Measurements from ENCODE around the gene HNRNPH3.

HNRNPH3 gene

GRCh38 chr10:68332259-68333057, 594 bp downstream of the HNRNPH3 start, which contains the start of gene PBLD:
Gene PBLD, minus strand, starts transcription at chr10:68332928. Its CDS starts 26,084 bp downstream, at chr10:68306844.
- peaks cover 46% of the 10 kb centered on the region for H3K36me3 ChIP-seq (ENCODE audit: insufficient read depth, low read length)
- TF ChIP-seq CTCF (IDR thresholded peaks at IDR 0.05; ENCODE audit: low read length) (peak; percentile 66), EZH2 (IDR thresholded peaks at IDR 0.05; ENCODE audit: borderline replicate concordance, low read length) (no peak)

GRCh38 chr10:68333058-68333395, 1.2 kb downstream of the HNRNPH3 start:
- Histone ChIP-seq H3K36me3 (ENCODE audit: insufficient read depth, low read length) (peaks cover 52% of the 10 kb centered on the region), H3K79me2 (ENCODE audit: insufficient read depth, low read length) (peaks cover 61% of the 10 kb centered on the region), H3K4me2 (ENCODE audit: low read length) (peak overlapping the region; percentile 89), H3K27ac (ENCODE audit: low read depth, low read length, poor library complexity, severe bottlenecking) (peak overlapping the region; percentile 96), H4K20me1 (ENCODE audit: insufficient read depth, low read length) (0 out of 2 replicates have a peak, but pooled peaks cover 7% of the 10 kb centered on the region), H3K9ac (ENCODE audit: low read length) (peak overlapping the region; percentile 95), H3K9me3 (ENCODE audit: low read length) (no peaks in the 10 kb centered on the region), H3K27me3 (ENCODE audit: insufficient read depth, low read length) (no peaks in the 10 kb centered on the region), H2AFZ (ENCODE audit: low read length) (no peak overlapping the region), H3F3A (ENCODE audit: insufficient read depth, low read length) (no peaks in the 10 kb centered on the region), H3K9me2 (ENCODE audit: low read depth, low read length) (no peaks in the 10 kb centered on the region), H3K4me3 (ENCODE audit: low read depth, low read length, poor library complexity, severe bottlenecking) (peak overlapping the region; percentile 91), H3K4me1 (ENCODE audit: insufficient read depth, low read length, severe bottlenecking) (peaks cover 72% of the 10 kb centered on the region)
- TF ChIP-seq EZH2 (IDR thresholded peaks at IDR 0.05; ENCODE audit: borderline replicate concordance, low read length) (no peak), CTCF (IDR thresholded peaks at IDR 0.05; ENCODE audit: low read length) (no peak)

More at GRCh38 chr10:68332259-68333057, 594 bp downstream of the HNRNPH3 start, which contains the start of gene PBLD:
- H4K20me1 ChIP-seq (ENCODE audit: insufficient read depth, low read length), result 0 out of 2 replicates have a peak, but pooled peaks cover 4% of the 10 kb centered on the region
- peak within 1 kb of the TSS; percentile 96 for H3K27ac ChIP-seq (ENCODE audit: low read depth, low read length, poor library complexity, severe bottlenecking)
- peak within 1 kb of the TSS; percentile 95 for H3K9ac ChIP-seq (ENCODE audit: low read length)
- no peaks in the 10 kb centered on the region for H3F3A ChIP-seq (ENCODE audit: insufficient read depth, low read length)
- H3K9me2 ChIP-seq (ENCODE audit: low read depth, low read length), result no peaks in the 10 kb centered on the region
- no peaks in the 10 kb centered on the region for H3K9me3 ChIP-seq (ENCODE audit: low read length)
- H3K27me3 ChIP-seq (ENCODE audit: insufficient read depth, low read length), result no peaks in the 10 kb centered on the region
- H2AFZ ChIP-seq (ENCODE audit: low read length), result no peak within 1 kb of the TSS
- H3K4me3 ChIP-seq (ENCODE audit: low read depth, low read length, poor library complexity, severe bottlenecking), result peak within 1 kb of the TSS; percentile 91
- peaks cover 72% of the 10 kb centered on the region for H3K4me1 ChIP-seq (ENCODE audit: insufficient read depth, low read length, severe bottlenecking)
- peak within 1 kb of the TSS; percentile 89 for H3K4me2 ChIP-seq (ENCODE audit: low read length)
- H3K79me2 ChIP-seq (ENCODE audit: insufficient read depth, low read length), result peaks cover 55% of the 10 kb centered on the region

GRCh38 chr10:68333440-68334431, 1.9 kb downstream of the HNRNPH3 start:
- no peaks in the 10 kb centered on the region for H3K9me2 ChIP-seq (ENCODE audit: low read depth, low read length)
- peak overlapping the region; percentile 91 for H3K4me3 ChIP-seq (ENCODE audit: low read depth, low read length, poor library complexity, severe bottlenecking)
- H3K9me3 ChIP-seq (ENCODE audit: low read length), result no peaks in the 10 kb centered on the region
- TF ChIP-seq CTCF (IDR thresholded peaks at IDR 0.05; ENCODE audit: low read length) (no peak), EZH2 (IDR thresholded peaks at IDR 0.05; ENCODE audit: borderline replicate concordance, low read length) (no peak)
- H3K4me1 ChIP-seq (ENCODE audit: insufficient read depth, low read length, severe bottlenecking), result peaks cover 65% of the 10 kb centered on the region
- H2AFZ ChIP-seq (ENCODE audit: low read length), result no peak overlapping the region
- H3K27me3 ChIP-seq (ENCODE audit: insufficient read depth, low read length), result no peaks in the 10 kb centered on the region
- peaks cover 68% of the 10 kb centered on the region for H3K79me2 ChIP-seq (ENCODE audit: insufficient read depth, low read length)
- peaks cover 59% of the 10 kb centered on the region for H3K36me3 ChIP-seq (ENCODE audit: insufficient read depth, low read length)
- H3K9ac ChIP-seq (ENCODE audit: low read length), result peak overlapping the region; percentile 95
- 0 out of 2 replicates have a peak, but pooled peaks cover 11% of the 10 kb centered on the region for H4K20me1 ChIP-seq (ENCODE audit: insufficient read depth, low read length)
- H3F3A ChIP-seq (ENCODE audit: insufficient read depth, low read length), result no peaks in the 10 kb centered on the region
- H3K27ac ChIP-seq (ENCODE audit: low read depth, low read length, poor library complexity, severe bottlenecking), result peak overlapping the region; percentile 96
- H3K4me2 ChIP-seq (ENCODE audit: low read length), result peak overlapping the region; percentile 89
